NT2/D1 (cell line): Measurements from ENCODE around the gene LYZL4.

Experiments
- SUZ12 ChIP-seq: IDR thresholded peaks from 2 replicates; pipeline ENCODE4 v1.6.1; 2011; ENCODE audit not compliant: insufficient read length, insufficient read depth; ENCODE audit errors: extremely low read depth
- YY1 ChIP-seq: IDR thresholded peaks from 2 replicates; pipeline ENCODE4 v1.6.1; 2011; ENCODE audit not compliant: insufficient read length, insufficient read depth
- ZNF274 ChIP-seq: IDR thresholded peaks from 2 replicates; pipeline ENCODE4 v1.6.1; 2011; ENCODE audit warnings: mild to moderate bottlenecking, low read depth, low read length

GRCh38 chr3:42398080-42398479, 12.3 kb downstream of the LYZL4 start:
- no peak for TF ChIP-seq ZNF274
- no peak for TF ChIP-seq YY1
- TF ChIP-seq SUZ12, result no peak
